HG03139 (cell line): Measurements from ENCODE around the gene VPS16.
"Not testable (repeated sequence)": the region's sequence is repeated elsewhere in the genome, so short reads cannot be mapped to it uniquely, and the experiment has no call there.

Experiments used
- ATAC-seq: cut with Tn5 transposase; IDR thresholded peaks from one replicate; pipeline ENCODE4 v1.9.1; 2021; ENCODE audit not compliant: unreplicated experiment

VPS16 gene

GRCh38 chr20:2806351-2806701 is 34.2 kb upstream of the VPS16 start:
- no peak for ATAC-seq

- ATAC-seq = no peak
Observed at GRCh38 chr20:2807019-2807418, 33.5 kb upstream of the VPS16 start.

- ATAC-seq = not testable (repeated sequence)
Observed at GRCh38 chr20:2807929-2808328, 32.6 kb upstream of the VPS16 start.

GRCh38 chr20:2809690-2810089 is 30.9 kb upstream of the VPS16 start:
- no peak for ATAC-seq

GRCh38 chr20:2812189-2812588 is 28.4 kb upstream of the VPS16 start:
- no peak for ATAC-seq

- ATAC-seq = no peak
Observed at GRCh38 chr20:2814076-2814475, 26.5 kb upstream of the VPS16 start.

- ATAC-seq = no peak
Observed at GRCh38 chr20:2814587-2815051, 25.9 kb upstream of the VPS16 start, which contains the start of gene C20orf141. C20orf141 (plus strand) TSS chr20:2814987; CDS start chr20:2815185, 198 bp downstream.

GRCh38 chr20:2815242-2815900 is 25.2 kb upstream of the VPS16 start:
- no peak for ATAC-seq

GRCh38 chr20:2816030-2816582 is 24.4 kb upstream of the VPS16 start, which contains the start of gene TMEM239:
TMEM239 (plus strand) TSS chr20:2816364; CDS start chr20:2816555, 191 bp downstream.
- ATAC-seq = no peak

GRCh38 chr20:2816583-2817340 is 23.8 kb upstream of the VPS16 start:
- ATAC-seq = no peak

GRCh38 chr20:2817341-2817726 is 23.2 kb upstream of the VPS16 start:
- ATAC-seq = no peak

- ATAC-seq = no peak
Observed at GRCh38 chr20:2817891-2818595, 22.5 kb upstream of the VPS16 start.

- no peak for ATAC-seq
Observed at GRCh38 chr20:2820084-2820895, 20.3 kb upstream of the VPS16 start.

GRCh38 chr20:2820896-2821869 is 19.4 kb upstream of the VPS16 start:
- no peak for ATAC-seq

- no peak for ATAC-seq
Observed at GRCh38 chr20:2822073-2822472, 18.5 kb upstream of the VPS16 start.

GRCh38 chr20:2825761-2826160 is 14.8 kb upstream of the VPS16 start:
- ATAC-seq = no peak

GRCh38 chr20:2826655-2827054 is 13.9 kb upstream of the VPS16 start:
- no peak for ATAC-seq

- no peak for ATAC-seq
Observed at GRCh38 chr20:2829376-2829775, 11.2 kb upstream of the VPS16 start.

- ATAC-seq = not testable (repeated sequence)
Observed at GRCh38 chr20:2831206-2831605, 9.3 kb upstream of the VPS16 start.
